ENCODE measurements around the gene RECK.

Gene RECK

DNA sequence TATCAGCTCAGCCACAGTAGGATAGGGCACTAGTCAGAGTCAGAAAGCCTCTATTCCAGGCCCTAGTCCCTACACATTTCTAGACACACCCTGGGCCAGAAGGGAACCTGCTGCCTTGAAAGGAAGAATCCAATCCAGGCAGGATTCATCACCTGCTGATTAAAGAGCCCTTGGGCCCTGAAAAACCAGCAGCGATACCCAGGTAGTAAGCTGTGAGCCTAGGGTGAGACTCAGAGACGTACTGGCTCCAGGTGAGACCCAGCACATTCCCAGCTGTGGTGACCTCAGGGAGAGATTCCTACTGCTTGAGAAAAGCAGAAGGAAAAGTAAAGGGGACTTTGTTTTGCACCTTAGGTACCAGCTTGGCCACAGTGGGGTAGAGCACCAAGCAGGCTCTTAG is 137.1 kb downstream of the RECK start:
- TF ChIP-seq, protein P1, sequence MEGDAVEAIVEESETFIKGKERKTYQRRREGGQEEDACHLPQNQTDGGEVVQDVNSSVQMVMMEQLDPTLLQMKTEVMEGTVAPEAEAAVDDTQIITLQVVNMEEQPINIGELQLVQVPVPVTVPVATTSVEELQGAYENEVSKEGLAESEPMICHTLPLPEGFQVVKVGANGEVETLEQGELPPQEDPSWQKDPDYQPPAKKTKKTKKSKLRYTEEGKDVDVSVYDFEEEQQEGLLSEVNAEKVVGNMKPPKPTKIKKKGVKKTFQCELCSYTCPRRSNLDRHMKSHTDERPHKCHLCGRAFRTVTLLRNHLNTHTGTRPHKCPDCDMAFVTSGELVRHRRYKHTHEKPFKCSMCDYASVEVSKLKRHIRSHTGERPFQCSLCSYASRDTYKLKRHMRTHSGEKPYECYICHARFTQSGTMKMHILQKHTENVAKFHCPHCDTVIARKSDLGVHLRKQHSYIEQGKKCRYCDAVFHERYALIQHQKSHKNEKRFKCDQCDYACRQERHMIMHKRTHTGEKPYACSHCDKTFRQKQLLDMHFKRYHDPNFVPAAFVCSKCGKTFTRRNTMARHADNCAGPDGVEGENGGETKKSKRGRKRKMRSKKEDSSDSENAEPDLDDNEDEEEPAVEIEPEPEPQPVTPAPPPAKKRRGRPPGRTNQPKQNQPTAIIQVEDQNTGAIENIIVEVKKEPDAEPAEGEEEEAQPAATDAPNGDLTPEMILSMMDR (IDR thresholded peaks at IDR 0.05; ENCODE audit: low read depth, low read length): no peak
- DNase-seq (ENCODE audit: low read depth in 2 of 2): no peak
- no peak overlapping the region for H3K4me3 ChIP-seq (replicated peaks in 1 of 2; ENCODE audit: low read depth in 2 of 2, low read length in 2 of 2)

All from cardiac fibroblast (primary cell).